HUES48 (cell line): ENCODE measurements around the gene RELA.

ENCODE experiments used
- H3K27ac ChIP-seq: one replicate; pipeline ENCODE4 v1.7.0; 2013; ENCODE audit warnings: low read depth, low read length, inconsistent platforms
- H3K27me3 ChIP-seq: 2 replicates; pipeline ENCODE4 v1.6.1; 2013; ENCODE audit warnings: mild to moderate bottlenecking, low read length; ENCODE audit not compliant: control insufficient read depth, insufficient read depth
- H3K36me3 ChIP-seq: 2 replicates; pipeline ENCODE4 v1.6.1; 2013; ENCODE audit warnings: low read length; ENCODE audit not compliant: control insufficient read depth, insufficient read depth
- H3K4me1 ChIP-seq: 2 replicates; pipeline ENCODE4 v1.6.1; 2013; ENCODE audit warnings: mild to moderate bottlenecking, low read length; ENCODE audit not compliant: control insufficient read depth, insufficient read depth
- H3K4me3 ChIP-seq: 2 replicates; pipeline ENCODE4 v1.5.1; 2013; ENCODE audit warnings: mild to moderate bottlenecking, low read depth, low read length
- H3K9ac ChIP-seq: 2 replicates; pipeline ENCODE4 v1.6.1; 2013; ENCODE audit warnings: mild to moderate bottlenecking, low read depth, low read length, moderate library complexity
- H3K9me3 ChIP-seq: 2 replicates; pipeline ENCODE4 v1.6.1; 2013; ENCODE audit warnings: low read length; ENCODE audit not compliant: control insufficient read depth, insufficient read depth

The RELA gene

GRCh38 chr11:65627202-65627601, 35.5 kb downstream of the RELA start:
- Histone ChIP-seq H3K27ac (no peak overlapping the region), H3K9ac (no peak overlapping the region), H3K4me1 (no peaks in the 10 kb centered on the region), H3K9me3 (no peaks in the 10 kb centered on the region), H3K4me3 (no peak overlapping the region), H3K36me3 (peaks cover 90% of the 10 kb centered on the region), H3K27me3 (no peaks in the 10 kb centered on the region)

GRCh38 chr11:65625628-65626342, 36.9 kb downstream of the RELA start:
- no peak overlapping the region for H3K27ac ChIP-seq
- peaks cover 92% of the 10 kb centered on the region for H3K36me3 ChIP-seq
- H3K4me3 ChIP-seq, result no peak overlapping the region
- no peaks in the 10 kb centered on the region for H3K4me1 ChIP-seq
- no peaks in the 10 kb centered on the region for H3K9me3 ChIP-seq
- no peak overlapping the region for H3K9ac ChIP-seq
- H3K27me3 ChIP-seq, result no peaks in the 10 kb centered on the region

GRCh38 chr11:65624931-65625627, 37.6 kb downstream of the RELA start:
- Histone ChIP-seq H3K9me3 (no peaks in the 10 kb centered on the region), H3K27ac (no peak overlapping the region), H3K4me1 (no peaks in the 10 kb centered on the region), H3K9ac (no peak overlapping the region), H3K36me3 (peaks cover 92% of the 10 kb centered on the region), H3K4me3 (no peak overlapping the region), H3K27me3 (no peaks in the 10 kb centered on the region)

GRCh38 chr11:65623852-65624616, 38.7 kb downstream of the RELA start:
- Histone ChIP-seq H3K9ac (no peak overlapping the region), H3K9me3 (no peaks in the 10 kb centered on the region), H3K4me1 (no peaks in the 10 kb centered on the region), H3K36me3 (peaks cover 92% of the 10 kb centered on the region), H3K4me3 (no peak overlapping the region), H3K27ac (no peak overlapping the region), H3K27me3 (no peaks in the 10 kb centered on the region)

GRCh38 chr11:65623177-65623576, 39.5 kb downstream of the RELA start:
- Histone ChIP-seq H3K9me3 (no peaks in the 10 kb centered on the region), H3K4me3 (no peak overlapping the region), H3K36me3 (peaks cover 93% of the 10 kb centered on the region), H3K4me1 (no peaks in the 10 kb centered on the region), H3K27me3 (no peaks in the 10 kb centered on the region), H3K27ac (no peak overlapping the region), H3K9ac (no peak overlapping the region)

GRCh38 chr11:65622011-65622410, 40.7 kb downstream of the RELA start:
- Histone ChIP-seq H3K9me3 (no peaks in the 10 kb centered on the region), H3K9ac (no peak overlapping the region), H3K36me3 (peaks cover 93% of the 10 kb centered on the region), H3K4me3 (no peak overlapping the region), H3K27me3 (no peaks in the 10 kb centered on the region), H3K4me1 (no peaks in the 10 kb centered on the region), H3K27ac (no peak overlapping the region)

GRCh38 chr11:65621460-65621859, 41.3 kb downstream of the RELA start:
- Histone ChIP-seq H3K36me3 (peaks cover 89% of the 10 kb centered on the region), H3K27ac (no peak overlapping the region), H3K4me1 (no peaks in the 10 kb centered on the region), H3K4me3 (no peak overlapping the region), H3K9ac (no peak overlapping the region), H3K27me3 (no peaks in the 10 kb centered on the region), H3K9me3 (no peaks in the 10 kb centered on the region)

GRCh38 chr11:65620666-65621065, 42.0 kb downstream of the RELA start:
- no peaks in the 10 kb centered on the region for H3K4me1 ChIP-seq
- no peak overlapping the region for H3K9ac ChIP-seq
- no peak overlapping the region for H3K4me3 ChIP-seq
- H3K27me3 ChIP-seq, result no peaks in the 10 kb centered on the region
- peaks cover 81% of the 10 kb centered on the region for H3K36me3 ChIP-seq
- no peak overlapping the region for H3K27ac ChIP-seq
- no peaks in the 10 kb centered on the region for H3K9me3 ChIP-seq

- H3K27ac ChIP-seq, result no peak overlapping the region
- no peak overlapping the region for H3K9ac ChIP-seq
- H3K4me1 ChIP-seq, result no peaks in the 10 kb centered on the region
- peaks cover 70% of the 10 kb centered on the region for H3K36me3 ChIP-seq
- H3K4me3 ChIP-seq, result no peak overlapping the region
- no peaks in the 10 kb centered on the region for H3K27me3 ChIP-seq
- H3K9me3 ChIP-seq, result no peaks in the 10 kb centered on the region
Observed at GRCh38 chr11:65619281-65619928, 43.3 kb downstream of the RELA start.

- no peaks in the 10 kb centered on the region for H3K27me3 ChIP-seq
- no peak overlapping the region for H3K9ac ChIP-seq
- H3K4me3 ChIP-seq, result no peak overlapping the region
- no peaks in the 10 kb centered on the region for H3K4me1 ChIP-seq
- peaks cover 64% of the 10 kb centered on the region for H3K36me3 ChIP-seq
- H3K9me3 ChIP-seq, result no peaks in the 10 kb centered on the region
- H3K27ac ChIP-seq, result no peak overlapping the region
Observed at GRCh38 chr11:65618763-65619162, 44.0 kb downstream of the RELA start.
